ENCODE data around the gene MSRB1. TPM values are rescaled to one million over a fixed set of nuclear protein-coding genes. Genes with fewer than 3 reads are reported as not detected.

Gene MSRB1
- polyA plus RNA-seq, 1 donor from 2014 or later: 6.0 TPM

DNA sequence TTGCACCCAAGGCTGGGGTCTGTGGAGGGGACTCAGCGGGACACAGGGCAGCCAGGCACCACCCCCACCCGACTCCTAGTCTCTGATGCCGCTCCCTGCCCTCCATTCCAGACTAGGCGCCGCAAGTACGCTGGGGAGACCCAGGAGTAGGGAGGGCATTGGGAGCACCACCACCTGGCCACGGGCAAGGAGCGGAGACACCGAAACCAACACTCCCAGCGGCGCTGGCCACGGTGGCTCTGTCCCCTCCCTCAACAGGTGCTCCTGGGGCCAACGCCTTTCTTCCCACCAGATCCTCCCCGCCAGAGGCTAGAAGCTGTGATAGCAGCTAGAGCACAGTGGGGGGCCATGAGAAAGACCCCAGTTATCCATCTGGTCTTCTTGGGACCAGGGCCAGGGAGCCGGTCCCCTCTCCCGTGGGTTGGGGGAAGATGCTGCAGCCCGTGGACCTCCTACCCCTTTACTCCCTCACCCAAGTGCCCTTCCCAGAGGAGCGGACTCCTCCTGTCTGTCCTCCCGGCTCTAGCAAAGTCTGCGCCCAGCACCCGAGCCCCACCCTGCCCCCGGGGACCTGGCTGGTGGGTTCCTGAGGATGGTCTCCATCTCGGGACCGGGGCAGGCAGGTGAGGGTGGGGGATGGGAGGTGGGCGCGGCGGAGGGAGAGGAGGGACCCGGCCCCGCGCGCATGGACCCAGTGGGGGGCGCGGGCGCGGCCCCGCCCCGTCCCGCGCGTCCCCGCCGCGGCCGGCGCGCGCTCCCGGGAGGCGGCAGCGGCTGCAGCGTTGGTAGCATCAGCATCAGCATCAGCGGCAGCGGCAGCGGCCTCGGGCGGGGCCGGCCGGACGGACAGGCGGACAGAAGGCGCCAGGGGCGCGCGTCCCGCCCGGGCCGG lies 46.5 kb upstream of the MSRB1 start, which contains the start of gene SYNGR3:
Gene SYNGR3 (plus strand): TSS at position 762 of the 892 bp plus-strand sequence. CDS start 133 bp downstream, outside the sequence.
- Histone ChIP-seq H3F3A (ENCODE audit: insufficient read depth, low read length, poor library complexity, severe bottlenecking) (no peaks in the 10 kb centered on the region), H3K9me3 (ENCODE audit: low read length) (no peaks in the 10 kb centered on the region), H4K20me1 (ENCODE audit: insufficient read depth) (no peaks in the 10 kb centered on the region), H3K36me3 (ENCODE audit: insufficient read depth, low read length) (no peaks in the 10 kb centered on the region), H3K9me2 (ENCODE audit: insufficient read depth, low read length) (no peaks in the 10 kb centered on the region), H2AFZ (ENCODE audit: low read depth, low read length) (peak within 1 kb of the TSS; percentile 33), H3K27ac (ENCODE audit: low read length) (no peak within 1 kb of the TSS), H3K4me3 (ENCODE audit: low read length) (peak within 1 kb of the TSS; percentile 88), H3K27me3 (ENCODE audit: insufficient read depth, low read depth, low read length) (peaks cover 21% of the 10 kb centered on the region), H3K4me2 (ENCODE audit: low read length) (peak within 1 kb of the TSS; percentile 78), H3K79me2 (replicated peaks; ENCODE audit: insufficient read depth, low read length) (no peaks in the 10 kb centered on the region), H3K9ac (ENCODE audit: low read length) (peak within 1 kb of the TSS; percentile 80)
- TF ChIP-seq RAD21 (conservative IDR thresholded peaks at IDR 0.05) (no peak), SMC3 (conservative IDR thresholded peaks at IDR 0.05; ENCODE audit: poor library complexity) (no peak), EP300 (conservative IDR thresholded peaks at IDR 0.05; ENCODE audit: poor library complexity, severe bottlenecking) (no peak), POLR2AphosphoS5 (IDR thresholded peaks at IDR 0.05) (peak; percentile 81), TAF1 (IDR thresholded peaks at IDR 0.05; ENCODE audit: low read depth) (no peak), EZH2 (IDR thresholded peaks at IDR 0.05; ENCODE audit: borderline replicate concordance, insufficient read depth, low read length, poor library complexity, severe bottlenecking) (no peak)
- TF ChIP-seq, protein P1, sequence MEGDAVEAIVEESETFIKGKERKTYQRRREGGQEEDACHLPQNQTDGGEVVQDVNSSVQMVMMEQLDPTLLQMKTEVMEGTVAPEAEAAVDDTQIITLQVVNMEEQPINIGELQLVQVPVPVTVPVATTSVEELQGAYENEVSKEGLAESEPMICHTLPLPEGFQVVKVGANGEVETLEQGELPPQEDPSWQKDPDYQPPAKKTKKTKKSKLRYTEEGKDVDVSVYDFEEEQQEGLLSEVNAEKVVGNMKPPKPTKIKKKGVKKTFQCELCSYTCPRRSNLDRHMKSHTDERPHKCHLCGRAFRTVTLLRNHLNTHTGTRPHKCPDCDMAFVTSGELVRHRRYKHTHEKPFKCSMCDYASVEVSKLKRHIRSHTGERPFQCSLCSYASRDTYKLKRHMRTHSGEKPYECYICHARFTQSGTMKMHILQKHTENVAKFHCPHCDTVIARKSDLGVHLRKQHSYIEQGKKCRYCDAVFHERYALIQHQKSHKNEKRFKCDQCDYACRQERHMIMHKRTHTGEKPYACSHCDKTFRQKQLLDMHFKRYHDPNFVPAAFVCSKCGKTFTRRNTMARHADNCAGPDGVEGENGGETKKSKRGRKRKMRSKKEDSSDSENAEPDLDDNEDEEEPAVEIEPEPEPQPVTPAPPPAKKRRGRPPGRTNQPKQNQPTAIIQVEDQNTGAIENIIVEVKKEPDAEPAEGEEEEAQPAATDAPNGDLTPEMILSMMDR (IDR thresholded peaks at IDR 0.05; ENCODE audit: poor library complexity, severe bottlenecking): no peak
- TF ChIP-seq, protein P2, sequence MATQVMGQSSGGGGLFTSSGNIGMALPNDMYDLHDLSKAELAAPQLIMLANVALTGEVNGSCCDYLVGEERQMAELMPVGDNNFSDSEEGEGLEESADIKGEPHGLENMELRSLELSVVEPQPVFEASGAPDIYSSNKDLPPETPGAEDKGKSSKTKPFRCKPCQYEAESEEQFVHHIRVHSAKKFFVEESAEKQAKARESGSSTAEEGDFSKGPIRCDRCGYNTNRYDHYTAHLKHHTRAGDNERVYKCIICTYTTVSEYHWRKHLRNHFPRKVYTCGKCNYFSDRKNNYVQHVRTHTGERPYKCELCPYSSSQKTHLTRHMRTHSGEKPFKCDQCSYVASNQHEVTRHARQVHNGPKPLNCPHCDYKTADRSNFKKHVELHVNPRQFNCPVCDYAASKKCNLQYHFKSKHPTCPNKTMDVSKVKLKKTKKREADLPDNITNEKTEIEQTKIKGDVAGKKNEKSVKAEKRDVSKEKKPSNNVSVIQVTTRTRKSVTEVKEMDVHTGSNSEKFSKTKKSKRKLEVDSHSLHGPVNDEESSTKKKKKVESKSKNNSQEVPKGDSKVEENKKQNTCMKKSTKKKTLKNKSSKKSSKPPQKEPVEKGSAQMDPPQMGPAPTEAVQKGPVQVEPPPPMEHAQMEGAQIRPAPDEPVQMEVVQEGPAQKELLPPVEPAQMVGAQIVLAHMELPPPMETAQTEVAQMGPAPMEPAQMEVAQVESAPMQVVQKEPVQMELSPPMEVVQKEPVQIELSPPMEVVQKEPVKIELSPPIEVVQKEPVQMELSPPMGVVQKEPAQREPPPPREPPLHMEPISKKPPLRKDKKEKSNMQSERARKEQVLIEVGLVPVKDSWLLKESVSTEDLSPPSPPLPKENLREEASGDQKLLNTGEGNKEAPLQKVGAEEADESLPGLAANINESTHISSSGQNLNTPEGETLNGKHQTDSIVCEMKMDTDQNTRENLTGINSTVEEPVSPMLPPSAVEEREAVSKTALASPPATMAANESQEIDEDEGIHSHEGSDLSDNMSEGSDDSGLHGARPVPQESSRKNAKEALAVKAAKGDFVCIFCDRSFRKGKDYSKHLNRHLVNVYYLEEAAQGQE (IDR thresholded peaks at IDR 0.05; ENCODE audit: borderline replicate concordance): no peak

- Histone ChIP-seq H3K4me3 (ENCODE audit: low read length) (no peak overlapping the region), H3K36me3 (ENCODE audit: insufficient read depth, low read length) (no peaks in the 10 kb centered on the region), H3K9me3 (ENCODE audit: low read length) (no peaks in the 10 kb centered on the region), H3K27ac (ENCODE audit: low read length) (no peak overlapping the region), H3K9ac (ENCODE audit: low read length) (no peak overlapping the region), H4K20me1 (ENCODE audit: insufficient read depth) (no peaks in the 10 kb centered on the region), H3F3A (ENCODE audit: insufficient read depth, low read length, poor library complexity, severe bottlenecking) (no peaks in the 10 kb centered on the region), H2AFZ (ENCODE audit: low read depth, low read length) (no peak overlapping the region), H3K79me2 (replicated peaks; ENCODE audit: insufficient read depth, low read length) (no peaks in the 10 kb centered on the region), H3K9me2 (ENCODE audit: insufficient read depth, low read length) (no peaks in the 10 kb centered on the region), H3K27me3 (ENCODE audit: insufficient read depth, low read depth, low read length) (peaks cover 21% of the 10 kb centered on the region), H3K4me2 (ENCODE audit: low read length) (no peak overlapping the region)
- TF ChIP-seq SMC3 (conservative IDR thresholded peaks at IDR 0.05; ENCODE audit: poor library complexity): no peak
- no peak for TF ChIP-seq MXI1 (conservative IDR thresholded peaks at IDR 0.05; ENCODE audit: poor library complexity, severe bottlenecking)
- TF ChIP-seq, protein P1 (IDR thresholded peaks at IDR 0.05; ENCODE audit: poor library complexity, severe bottlenecking): no peak
- TF ChIP-seq RAD21 (conservative IDR thresholded peaks at IDR 0.05): no peak
- TF ChIP-seq EP300 (conservative IDR thresholded peaks at IDR 0.05; ENCODE audit: poor library complexity, severe bottlenecking): no peak
- TF ChIP-seq, protein P2 (IDR thresholded peaks at IDR 0.05; ENCODE audit: borderline replicate concordance): no peak
- TF ChIP-seq TAF1 (IDR thresholded peaks at IDR 0.05; ENCODE audit: low read depth): no peak
- TF ChIP-seq POLR2AphosphoS5 (IDR thresholded peaks at IDR 0.05): no peak
- no peak for TF ChIP-seq EZH2 (IDR thresholded peaks at IDR 0.05; ENCODE audit: borderline replicate concordance, insufficient read depth, low read length, poor library complexity, severe bottlenecking)
Measured at GRCh38 chr16:1987198-1987597, 44.2 kb upstream of the MSRB1 start.

Data from neural cell (in vitro differentiated cells).